Nephron progenitor cell (in vitro differentiated cells): ENCODE results near the gene TBX4.

Experiments used
- DNase-seq: peaks from one replicate; pipeline ENCODE4 v3.0.0; 2021
- H3K27ac Mint-ChIP-seq: 2 replicates; pipeline ENCODE4 v1.8.0; 2021; ENCODE audit warnings: mild to moderate bottlenecking, moderate library complexity, mixed read lengths
- H3K27me3 Mint-ChIP-seq: 2 replicates; pipeline ENCODE4 v1.8.0; 2021; ENCODE audit warnings: mild to moderate bottlenecking, low read depth, mixed read lengths; ENCODE audit not compliant: poor library complexity
- H3K36me3 Mint-ChIP-seq: 2 replicates; pipeline ENCODE4 v1.8.0; 2021; ENCODE audit warnings: low read depth, mixed read lengths
- H3K4me1 Mint-ChIP-seq: 2 replicates; pipeline ENCODE4 v1.8.0; 2021; ENCODE audit warnings: mixed read lengths
- H3K4me3 Mint-ChIP-seq: 2 replicates; pipeline ENCODE4 v1.8.0; 2021; ENCODE audit warnings: mild to moderate bottlenecking, moderate library complexity, mixed read lengths
- H3K9me3 Mint-ChIP-seq: 2 replicates; pipeline ENCODE4 v1.8.0; 2021; ENCODE audit warnings: mild to moderate bottlenecking, moderate library complexity, mixed read lengths
- TF ChIP-seq, protein P1 (sequence below): fragments of 200-600 bp; sonication (generic); IDR thresholded peaks from 2 replicates; pipeline ENCODE4 v1.5.0; 2021; ENCODE audit warnings: antibody characterized with exemption

Gene TBX4

DNA sequence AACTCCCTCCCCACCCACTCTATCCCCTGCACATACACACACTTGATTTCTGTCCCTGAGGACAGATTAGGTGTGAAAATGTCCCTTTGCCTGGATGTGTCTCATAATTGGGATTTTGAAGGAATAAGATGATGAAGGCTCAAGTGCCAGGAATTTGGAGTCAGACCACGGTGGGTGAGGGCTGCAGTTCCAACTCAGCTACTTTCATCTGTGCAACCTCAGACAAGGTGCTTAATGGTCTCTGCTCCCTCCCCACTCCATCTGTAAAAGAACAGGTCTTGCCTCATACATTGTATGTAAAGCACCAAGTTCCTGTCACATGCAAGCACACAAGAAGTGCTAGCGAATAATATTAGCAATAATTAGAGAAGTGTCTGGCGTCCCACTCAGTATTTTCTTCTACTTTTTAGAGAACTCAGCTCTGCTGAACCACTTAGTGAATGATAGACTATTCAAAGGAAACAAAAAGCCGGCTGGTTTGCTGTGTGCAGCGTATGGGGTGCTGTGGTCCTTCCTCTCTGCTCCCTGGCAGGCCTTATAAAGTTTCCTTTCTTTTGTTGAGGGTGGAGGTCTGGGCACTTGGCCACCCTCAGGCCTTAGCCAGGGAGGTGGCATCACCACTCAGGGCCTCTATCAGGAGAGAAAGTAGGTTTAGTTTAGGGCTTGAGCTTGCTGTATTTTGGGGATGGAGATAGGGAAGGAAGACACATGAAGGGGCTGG is 6.4 kb downstream of the TBX4 start:
- H3K27ac Mint-ChIP-seq: no peak overlapping the region

DNA sequence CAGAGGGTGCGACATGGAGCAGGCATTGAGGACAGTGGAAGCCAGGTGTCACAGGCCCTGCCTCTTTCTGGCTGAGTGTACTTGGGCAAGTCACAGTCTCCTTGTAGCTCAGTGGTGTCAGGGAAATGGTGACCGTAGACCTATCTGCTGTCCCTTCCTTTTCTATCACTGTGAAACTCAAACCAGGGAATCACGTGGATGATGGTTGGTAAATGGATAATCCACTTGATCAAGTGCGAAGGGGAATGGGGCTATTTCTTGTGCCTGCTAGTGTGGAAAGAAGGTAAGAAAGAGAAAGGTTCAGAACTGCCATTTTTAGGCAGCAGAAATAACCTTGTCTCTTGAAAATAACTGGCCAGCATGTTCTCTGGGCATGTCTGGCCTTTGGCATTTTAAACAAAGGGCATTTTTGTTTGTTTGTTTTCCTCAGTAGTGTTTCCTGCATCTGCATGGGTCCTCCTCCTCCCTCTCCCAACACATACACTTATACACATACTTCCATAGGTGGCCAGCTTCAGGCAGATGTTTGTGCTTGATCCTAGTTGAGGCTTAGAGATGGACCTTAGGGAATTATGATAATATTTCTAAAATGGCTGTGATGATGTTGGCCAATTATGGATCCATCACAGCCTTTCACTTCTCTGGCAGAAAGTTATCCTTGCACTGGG is 7.1 kb downstream of the TBX4 start:
- no peak overlapping the region for H3K27ac Mint-ChIP-seq
- H3K36me3 Mint-ChIP-seq: no peaks in the 10 kb centered on the region
- H3K9me3 Mint-ChIP-seq: no peaks in the 10 kb centered on the region
- DNase-seq: no peak
- peaks cover 92% of the 10 kb centered on the region for H3K27me3 Mint-ChIP-seq
- no peak overlapping the region for H3K4me3 Mint-ChIP-seq
- TF ChIP-seq, protein P1, sequence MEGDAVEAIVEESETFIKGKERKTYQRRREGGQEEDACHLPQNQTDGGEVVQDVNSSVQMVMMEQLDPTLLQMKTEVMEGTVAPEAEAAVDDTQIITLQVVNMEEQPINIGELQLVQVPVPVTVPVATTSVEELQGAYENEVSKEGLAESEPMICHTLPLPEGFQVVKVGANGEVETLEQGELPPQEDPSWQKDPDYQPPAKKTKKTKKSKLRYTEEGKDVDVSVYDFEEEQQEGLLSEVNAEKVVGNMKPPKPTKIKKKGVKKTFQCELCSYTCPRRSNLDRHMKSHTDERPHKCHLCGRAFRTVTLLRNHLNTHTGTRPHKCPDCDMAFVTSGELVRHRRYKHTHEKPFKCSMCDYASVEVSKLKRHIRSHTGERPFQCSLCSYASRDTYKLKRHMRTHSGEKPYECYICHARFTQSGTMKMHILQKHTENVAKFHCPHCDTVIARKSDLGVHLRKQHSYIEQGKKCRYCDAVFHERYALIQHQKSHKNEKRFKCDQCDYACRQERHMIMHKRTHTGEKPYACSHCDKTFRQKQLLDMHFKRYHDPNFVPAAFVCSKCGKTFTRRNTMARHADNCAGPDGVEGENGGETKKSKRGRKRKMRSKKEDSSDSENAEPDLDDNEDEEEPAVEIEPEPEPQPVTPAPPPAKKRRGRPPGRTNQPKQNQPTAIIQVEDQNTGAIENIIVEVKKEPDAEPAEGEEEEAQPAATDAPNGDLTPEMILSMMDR: no peak
- peaks cover 50% of the 10 kb centered on the region for H3K4me1 Mint-ChIP-seq

More for the DNA sequence above, 6.4 kb downstream of the TBX4 start:
- H3K36me3 Mint-ChIP-seq: no peaks in the 10 kb centered on the region
- TF ChIP-seq, protein P1: no peak
- H3K4me3 Mint-ChIP-seq: no peak overlapping the region
- H3K4me1 Mint-ChIP-seq: peaks cover 57% of the 10 kb centered on the region
- no peaks in the 10 kb centered on the region for H3K9me3 Mint-ChIP-seq
- no peak for DNase-seq
- H3K27me3 Mint-ChIP-seq: peaks cover 98% of the 10 kb centered on the region

DNA sequence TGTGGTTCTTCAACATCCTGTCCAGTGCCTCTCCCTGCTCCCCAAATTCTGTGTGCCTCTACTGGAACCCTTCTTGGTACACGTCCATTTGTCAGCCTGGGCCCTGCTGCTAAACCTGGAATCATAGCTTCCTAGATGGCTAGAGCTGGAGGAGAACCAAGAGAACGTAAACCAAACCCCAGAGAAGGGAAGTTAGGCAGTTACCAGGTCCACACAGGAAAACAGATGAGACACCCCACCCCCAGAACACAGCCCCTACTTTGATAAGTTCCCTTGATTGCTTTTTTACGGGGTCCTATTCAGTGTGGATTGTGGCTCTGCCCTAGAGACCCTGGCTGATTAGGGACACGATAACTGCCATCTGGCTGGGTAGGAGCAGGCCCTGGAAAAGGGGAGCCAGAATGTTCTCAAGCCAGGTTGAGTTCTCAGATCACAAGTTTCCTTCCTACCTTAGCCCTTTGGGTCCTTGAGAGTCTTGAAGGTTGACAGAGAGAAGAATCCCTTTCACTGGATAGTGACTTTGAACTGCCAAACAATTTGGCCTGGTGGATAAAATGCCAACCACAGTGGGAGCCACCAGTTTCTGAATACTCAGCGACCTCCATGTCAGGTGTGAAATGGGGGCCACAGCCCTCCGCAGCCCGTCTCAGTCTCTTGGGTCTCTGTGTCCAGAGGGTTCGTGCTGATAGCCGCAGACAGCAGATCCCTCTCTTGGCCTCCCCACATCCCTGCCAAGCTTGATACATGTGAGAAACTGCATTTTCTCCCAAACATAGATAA is 7.9 kb downstream of the TBX4 start:
- DNase-seq: no peak
- Mint-ChIP-seq H3K27ac (no peak overlapping the region), H3K9me3 (no peaks in the 10 kb centered on the region), H3K36me3 (no peaks in the 10 kb centered on the region), H3K4me3 (no peak overlapping the region), H3K27me3 (peaks cover 92% of the 10 kb centered on the region), H3K4me1 (peaks cover 44% of the 10 kb centered on the region)
- TF ChIP-seq, protein P1: no peak

DNA sequence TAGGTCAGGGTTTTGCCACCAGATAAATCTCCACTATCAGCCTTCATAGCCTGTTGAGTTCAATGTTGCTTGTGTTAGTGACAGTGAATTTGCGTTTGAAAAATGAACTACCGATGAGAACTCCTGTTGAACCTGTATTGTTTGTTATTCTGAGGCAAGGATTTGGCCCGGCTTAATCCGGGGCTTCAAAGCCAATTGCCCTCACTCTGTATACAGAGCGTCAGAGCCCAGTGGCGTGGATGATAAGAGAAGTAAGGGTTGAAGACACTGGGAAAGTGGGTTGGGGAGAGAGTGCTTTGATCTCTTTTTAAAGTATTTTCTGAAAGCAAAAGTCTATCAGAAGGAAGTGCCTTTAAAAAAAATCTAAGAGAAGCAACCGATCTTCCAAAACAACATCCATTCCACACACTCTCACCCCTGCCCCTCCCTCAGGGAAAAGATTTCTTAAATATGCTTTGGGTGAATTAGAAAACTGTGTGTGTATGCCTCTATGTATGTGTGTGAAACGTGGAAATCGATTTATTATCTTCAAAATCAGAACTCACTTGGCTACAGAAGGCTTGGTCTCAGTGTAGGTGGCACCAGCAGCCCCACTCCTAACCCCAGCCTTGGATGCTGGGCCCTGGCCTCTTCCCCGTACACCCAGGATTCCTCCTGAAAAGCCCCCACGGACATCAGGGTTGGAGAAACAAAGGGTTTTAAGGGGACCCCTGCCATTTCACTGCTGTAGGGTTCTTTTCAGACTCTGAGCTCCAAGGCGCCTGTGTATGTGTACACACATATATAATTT is 8.8 kb downstream of the TBX4 start:
- Mint-ChIP-seq H3K36me3 (no peaks in the 10 kb centered on the region), H3K27ac (no peak overlapping the region), H3K4me3 (peak overlapping the region; percentile 70), H3K9me3 (no peaks in the 10 kb centered on the region), H3K27me3 (peaks cover 90% of the 10 kb centered on the region), H3K4me1 (peaks cover 48% of the 10 kb centered on the region)
- no peak for DNase-seq
- TF ChIP-seq, protein P1: no peak

DNA sequence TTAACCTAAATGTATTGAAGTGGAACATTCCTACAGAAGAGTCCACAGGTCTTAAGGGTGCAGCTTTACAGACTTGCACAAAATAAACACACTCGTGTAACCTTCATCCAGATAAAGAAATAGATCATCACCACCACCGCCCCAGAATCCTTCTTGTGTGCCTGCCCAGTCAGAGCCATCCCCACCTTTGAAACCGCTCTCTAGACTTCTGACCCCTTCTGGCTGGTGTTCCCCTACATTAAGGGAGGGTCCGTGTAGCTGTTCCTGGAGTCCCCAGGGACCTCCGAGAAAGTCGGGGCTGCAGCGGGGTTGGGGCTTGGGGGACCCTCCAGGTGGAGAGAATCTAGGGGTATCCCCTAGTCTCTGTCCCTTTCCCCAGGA is 9.4 kb downstream of the TBX4 start:
- no peak for DNase-seq
- Mint-ChIP-seq H3K36me3 (no peaks in the 10 kb centered on the region), H3K4me1 (peaks cover 51% of the 10 kb centered on the region), H3K9me3 (no peaks in the 10 kb centered on the region), H3K27me3 (peaks cover 87% of the 10 kb centered on the region), H3K27ac (no peak overlapping the region), H3K4me3 (peak overlapping the region; percentile 70)
- TF ChIP-seq, protein P1: no peak
